Skin of body (tissue), 2 donors: Measurements from ENCODE around the gene MMP24OS. TPM values are rescaled to one million over a fixed set of nuclear protein-coding genes. Genes with fewer than 3 reads are reported as not detected.
"Not testable (repeated sequence)": the region's sequence is repeated elsewhere in the genome, so short reads cannot be mapped to it uniquely, and the experiment has no call there.

Experiments
- DNase-seq: peaks from one replicate; lab custom pipeline; 2025; lab: John Stamatoyannopoulos, UW
- total RNA-seq: library from RNA; depleted of rRNA; stranded (reverse); fragments of >200 nt; gene quantifications from one replicate; pipeline ENCODE4 v1.2.3, GENCODE V29; 2014

Gene MMP24OS
- 15.7 TPM for total RNA-seq

- DNase-seq, result peak; percentile 68
These were observed at the start of gene MMP24OS for GRCh38 chr20:35277531-35278395. Gene MMP24OS, minus strand, starts transcription at chr20:35278122. Its CDS starts 193 bp downstream, at chr20:35277929.

- no peak for DNase-seq
These were observed 49.4 kb upstream of the MMP24OS start for GRCh38 chr20:35327074-35327976.

GRCh38 chr20:35326740-35327073 lies 48.8 kb upstream of the MMP24OS start:
- no peak for DNase-seq

GRCh38 chr20:35326021-35326739 lies 48.3 kb upstream of the MMP24OS start:
- no peak for DNase-seq

- no peak for DNase-seq
These were observed 47.5 kb upstream of the MMP24OS start for GRCh38 chr20:35325401-35325800.

GRCh38 chr20:35320396-35321126 lies 42.6 kb upstream of the MMP24OS start:
- DNase-seq, result no peak

- DNase-seq, result no peak
These were observed 41.9 kb upstream of the MMP24OS start for GRCh38 chr20:35319871-35320197.

GRCh38 chr20:35319192-35319870 lies 41.4 kb upstream of the MMP24OS start:
- peak; percentile 54 for DNase-seq

- DNase-seq, result no peak
These were observed 40.7 kb upstream of the MMP24OS start for GRCh38 chr20:35318502-35319157.

GRCh38 chr20:35317416-35318210 lies 39.7 kb upstream of the MMP24OS start:
- no peak for DNase-seq

- DNase-seq, result no peak
These were observed 38.2 kb upstream of the MMP24OS start for GRCh38 chr20:35316086-35316485.

GRCh38 chr20:35315632-35316020 lies 37.7 kb upstream of the MMP24OS start:
- DNase-seq, result not testable (repeated sequence)

GRCh38 chr20:35314816-35315631 lies 37.1 kb upstream of the MMP24OS start:
- no peak for DNase-seq

- no peak for DNase-seq
These were observed 34.4 kb upstream of the MMP24OS start for GRCh38 chr20:35312318-35312717.

GRCh38 chr20:35311822-35312221 lies 33.9 kb upstream of the MMP24OS start:
- DNase-seq, result no peak

GRCh38 chr20:35311409-35311808 lies 33.5 kb upstream of the MMP24OS start:
- DNase-seq, result no peak

- no peak for DNase-seq
These were observed 30.0 kb upstream of the MMP24OS start for GRCh38 chr20:35307666-35308653.
